Right lobe of liver (tissue), 6 donors: ENCODE data around the gene SLC39A7. TPM values are rescaled to one million over a fixed set of nuclear protein-coding genes. Genes with fewer than 3 reads are reported as not detected.
A peak's percentile ranks its signal among the peaks of the same experiment; 100 is the strongest.

Source experiments
- ATAC-seq, 4 donors: fragments of 200-7000 bp; cut with Tn5 transposase; one replicate each; pipeline ENCODE4 v1.9.1; 2020; ENCODE audit warnings: mild to moderate bottlenecking in 4 of 4, moderate library complexity in 4 of 4
- DNase-seq, 3 donors: peaks; one replicate each; pipeline ENCODE4 v3.0.0-alpha.2; 2020
- H3K27ac ChIP-seq, 3 donors: fragments of 200-600 bp; one replicate each; pipeline ENCODE4 v1.8.0; 2022
- H3K27me3 ChIP-seq, 2 donors: fragments of 200-600 bp; one replicate each; pipeline ENCODE4 v1.8.0; 2022
- H3K36me3 ChIP-seq, 4 donors: fragments of 200-600 bp; sonication (generic) in 1 of 4; one replicate each; pipeline versions ENCODE4 v1.5.1 to v1.8.0; 2017 to 2022; ENCODE audit warnings: control low read depth in 1 of 4
- H3K4me1 ChIP-seq, 4 donors: fragments of 200-600 bp; sonication (generic) in 1 of 4; one replicate each; pipeline versions ENCODE4 v1.5.1 to v1.8.0; 2017 to 2022; ENCODE audit warnings: control low read depth in 1 of 4
- H3K4me3 ChIP-seq, 3 donors: fragments of 200-600 bp; one replicate each; pipeline ENCODE4 v1.8.0; 2022
- H3K9me3 ChIP-seq, 4 donors: fragments of 200-600 bp; sonication (generic) in 1 of 4; one replicate each; pipeline versions ENCODE4 v1.5.1 to v1.8.0; 2017 to 2022; ENCODE audit warnings: control low read depth in 1 of 4
- POLR2A ChIP-seq: fragments of 450-650 bp; IDR thresholded peaks from one replicate; pipeline ENCODE4 v1.6.1; 2017; ENCODE audit warnings: antibody characterized with exemption, mild to moderate bottlenecking
- WGBS: methylation state at CpG from one replicate; pipeline ENCODE4 v1.1.6; 2018; ENCODE audit warnings: low coverage, low lambda C conversion rate; ENCODE audit not compliant: insufficient coverage; ENCODE audit errors: missing lambda C conversion rate; 5-methylcytosine and 5-hydroxymethylcytosine counted together
- intact Hi-C, 2 donors: fragments of 100-400 bp; cut with DNase I; formaldehyde crosslinking; loops; one replicate each; pipeline versions ENCODE4 v1.11.2 to v1.14.1; 2022
- total RNA-seq, 6 experiments: library from RNA; depleted of rRNA in 2 of 6; stranded (reverse); fragments of >200 nt in 2 of 6; fragmentation: NEBNext Ultra II Directional in 3 of 6; extraction: Animal tissue kit (Norgen Biotek cat#: 25700) in 3 of 6; gene quantifications; one replicate each; pipeline versions ENCODE4 v1.1.0 to v1.2.4, GENCODE V29; 2016 to 2023
- TF ChIP-seq, protein P1 (sequence below), 4 donors: fragments of 200-600 bp in 3 of 4; fragments of 450-650 bp in 1 of 4; IDR thresholded peaks; one replicate each; pipeline versions ENCODE4 v1.5.1 to v1.8.0; 2016 to 2022; ENCODE audit warnings: antibody characterized with exemption in 4 of 4, mild to moderate bottlenecking in 2 of 4
- donor health status: DM: no; HTN: yes; CAD: no.
- donor health status: DM: no; HTN: no; CAD: no.
- donor health status: DM: no; HTN: no; CAD: no.
- donor health status: DM: no; HTN: yes; CAD: no.
- donor health status: DM: no; HTN: yes; CAD: no.

SLC39A7 gene
- total RNA-seq, 6 experiments from 2014 or later = 33.5 to 61.4 (median 50.1) TPM

DNA sequence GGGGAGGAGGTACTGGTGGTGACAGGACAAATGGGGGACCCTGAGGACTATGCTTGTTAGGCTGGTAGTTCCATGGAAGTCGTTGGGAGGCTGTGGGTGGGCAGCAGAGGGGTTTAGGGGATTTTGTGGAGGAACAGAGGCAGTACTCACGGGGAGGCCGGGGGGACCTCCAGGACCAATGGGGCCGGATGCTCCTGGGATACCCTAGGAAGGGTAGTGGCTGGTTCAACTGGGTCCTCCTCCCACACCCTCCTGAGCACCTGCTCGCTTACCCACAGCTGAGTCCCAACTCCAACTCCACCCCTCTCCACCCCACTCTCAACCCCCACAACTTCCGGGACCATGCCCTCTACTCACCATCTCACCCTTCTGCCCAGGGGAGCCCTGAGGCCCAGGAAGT, 34.3 kb upstream of the SLC39A7 start:
- intact Hi-C loops = loop anchor here (5.0 to 10.0 kb wide), 2 partner anchors 78 to 81 kb away; no protein-coding TSS in a partner anchor
- Histone ChIP-seq H3K36me3 (no peaks in the 10 kb centered on the region), H3K4me1 (peaks cover 0 to 4% (median 0%) of the 10 kb centered on the region in 4 donors), H3K4me3 (no peak overlapping the region), H3K9me3 (no peaks in the 10 kb centered on the region), H3K27me3 (no peaks in the 10 kb centered on the region), H3K27ac (no peak overlapping the region)
- no peak for TF ChIP-seq POLR2A
- TF ChIP-seq, protein P1, sequence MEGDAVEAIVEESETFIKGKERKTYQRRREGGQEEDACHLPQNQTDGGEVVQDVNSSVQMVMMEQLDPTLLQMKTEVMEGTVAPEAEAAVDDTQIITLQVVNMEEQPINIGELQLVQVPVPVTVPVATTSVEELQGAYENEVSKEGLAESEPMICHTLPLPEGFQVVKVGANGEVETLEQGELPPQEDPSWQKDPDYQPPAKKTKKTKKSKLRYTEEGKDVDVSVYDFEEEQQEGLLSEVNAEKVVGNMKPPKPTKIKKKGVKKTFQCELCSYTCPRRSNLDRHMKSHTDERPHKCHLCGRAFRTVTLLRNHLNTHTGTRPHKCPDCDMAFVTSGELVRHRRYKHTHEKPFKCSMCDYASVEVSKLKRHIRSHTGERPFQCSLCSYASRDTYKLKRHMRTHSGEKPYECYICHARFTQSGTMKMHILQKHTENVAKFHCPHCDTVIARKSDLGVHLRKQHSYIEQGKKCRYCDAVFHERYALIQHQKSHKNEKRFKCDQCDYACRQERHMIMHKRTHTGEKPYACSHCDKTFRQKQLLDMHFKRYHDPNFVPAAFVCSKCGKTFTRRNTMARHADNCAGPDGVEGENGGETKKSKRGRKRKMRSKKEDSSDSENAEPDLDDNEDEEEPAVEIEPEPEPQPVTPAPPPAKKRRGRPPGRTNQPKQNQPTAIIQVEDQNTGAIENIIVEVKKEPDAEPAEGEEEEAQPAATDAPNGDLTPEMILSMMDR (IDR thresholded peaks at IDR 0.05) = no peak
- ATAC-seq (no peak), DNase-seq (no peak)
- no CpG with 5 or more reads among the region's 6 CpGs for WGBS

DNA sequence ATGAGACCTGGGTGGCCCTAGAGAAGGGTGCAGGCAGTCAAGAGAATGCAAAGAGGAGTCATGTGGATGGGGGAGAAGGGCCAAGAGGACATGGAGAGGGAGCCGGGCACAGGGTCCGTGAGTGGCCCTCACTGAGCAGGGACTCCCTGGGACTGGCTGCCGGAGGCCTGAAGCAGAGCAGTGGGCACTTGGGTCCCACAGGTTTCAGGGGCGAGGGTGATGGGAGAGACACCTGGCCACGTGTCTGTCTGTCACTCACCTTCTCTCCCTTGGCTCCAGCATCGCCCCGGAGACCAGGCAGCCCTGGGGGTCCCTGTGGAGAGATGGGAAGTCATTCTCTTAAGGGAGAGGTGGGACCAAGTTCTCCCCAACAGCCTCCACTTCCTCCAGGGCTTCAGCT, 33.9 kb upstream of the SLC39A7 start:
- intact Hi-C loops = loop anchor here (5.0 to 10.0 kb wide), 2 partner anchors 78 to 80 kb away; no protein-coding TSS in a partner anchor
- no peaks in the 10 kb centered on the region for H3K27me3 ChIP-seq
- peaks cover 0 to 2% (median 0%) of the 10 kb centered on the region in 4 donors for H3K4me1 ChIP-seq
- DNase-seq (peak in 1 of 3 donors; percentile 35), ATAC-seq (no peak)
- no peaks in the 10 kb centered on the region for H3K36me3 ChIP-seq
- no peak overlapping the region for H3K27ac ChIP-seq
- no peaks in the 10 kb centered on the region for H3K9me3 ChIP-seq
- no peak overlapping the region for H3K4me3 ChIP-seq
- TF ChIP-seq, protein P1 (IDR thresholded peaks at IDR 0.05) = no peak
- TF ChIP-seq POLR2A = no peak
- WGBS = 60% methylated on average over 1 of the region's 7 CpGs

DNA sequence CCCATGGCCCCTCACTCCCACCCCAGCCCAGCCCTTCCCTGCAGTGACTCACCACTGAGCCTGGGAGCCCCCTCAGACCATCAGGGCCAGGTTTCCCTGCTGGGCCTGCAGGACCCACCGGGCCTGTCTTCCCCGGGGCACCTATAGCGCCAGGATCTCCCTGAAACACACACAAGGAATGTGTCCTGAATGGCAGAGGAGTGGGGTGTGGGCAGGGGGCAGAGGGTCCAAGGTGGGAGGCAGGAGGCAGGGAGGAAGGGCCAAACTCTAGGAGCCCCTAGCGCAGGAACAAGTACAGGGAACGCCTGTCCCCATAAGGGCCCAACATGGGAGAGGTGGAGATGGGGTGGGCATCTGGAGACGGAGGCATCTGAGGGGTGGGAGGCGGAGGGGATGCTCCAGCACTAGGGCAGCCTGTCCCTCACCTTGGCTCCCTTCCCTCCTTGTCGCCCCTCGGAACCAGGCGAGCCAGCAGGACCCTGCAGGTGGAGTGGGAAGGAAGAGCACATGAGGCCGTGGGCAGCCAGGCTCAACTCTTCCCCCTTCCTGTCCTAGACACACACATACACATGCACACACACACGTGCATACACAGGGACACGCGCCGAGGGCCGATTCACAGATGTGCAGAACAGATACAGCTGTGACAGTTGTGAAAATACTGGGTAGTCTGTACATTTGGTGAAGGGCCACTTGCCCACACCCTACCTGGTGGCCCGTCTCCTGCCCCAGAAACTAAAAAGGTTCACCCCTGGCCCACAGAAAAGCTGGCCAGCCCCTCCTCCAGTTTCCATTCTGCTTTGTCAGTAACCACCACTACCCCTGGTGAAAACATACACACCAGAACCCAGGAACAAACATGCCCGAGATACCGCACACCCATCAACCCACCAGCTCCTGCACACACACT, 33.0 kb upstream of the SLC39A7 start:
- Histone ChIP-seq H3K4me1 (no peaks in the 10 kb centered on the region), H3K27ac (no peak overlapping the region), H3K27me3 (no peaks in the 10 kb centered on the region), H3K4me3 (no peak overlapping the region), H3K9me3 (no peaks in the 10 kb centered on the region), H3K36me3 (no peaks in the 10 kb centered on the region)
- no peak for ATAC-seq
- peak in 1 of 3 donors; percentile 36 for DNase-seq
- WGBS = 76% methylated on average over 3 of the region's 19 CpGs
- TF ChIP-seq, protein P1 (IDR thresholded peaks at IDR 0.05) = no peak
- TF ChIP-seq POLR2A = no peak
- intact Hi-C loops = loop anchor here (5.0 to 10.0 kb wide), 2 partner anchors 77 to 80 kb away; no protein-coding TSS in a partner anchor

DNA sequence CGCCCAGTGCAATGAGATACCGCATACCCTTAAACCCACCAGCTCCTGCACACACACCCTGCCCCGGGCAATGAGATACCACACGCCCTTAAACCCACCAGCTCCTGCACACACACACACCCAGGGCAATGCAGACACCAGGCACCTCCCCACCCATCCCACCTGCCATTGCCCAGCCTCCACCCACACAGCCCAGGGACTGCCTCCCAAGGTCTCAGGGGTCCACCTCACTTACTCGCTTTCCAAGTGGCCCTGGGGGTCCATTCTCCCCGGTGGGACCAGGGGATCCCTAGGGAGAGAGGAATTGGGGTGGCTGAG, 32.4 kb upstream of the SLC39A7 start:
- intact Hi-C loops = loop anchor here (5.0 to 10.0 kb wide), 2 partner anchors 77 to 79 kb away; no protein-coding TSS in a partner anchor
- ATAC-seq = no peak
- WGBS = no CpG with 5 or more reads among the region's 6 CpGs
- no peaks in the 10 kb centered on the region for H3K4me1 ChIP-seq
- H3K9me3 ChIP-seq = no peaks in the 10 kb centered on the region
- peak in 1 of 3 donors; percentile 36 for DNase-seq
- H3K36me3 ChIP-seq = no peaks in the 10 kb centered on the region
- TF ChIP-seq, protein P1 (IDR thresholded peaks at IDR 0.05) = no peak
- TF ChIP-seq POLR2A = no peak
- no peaks in the 10 kb centered on the region for H3K27me3 ChIP-seq
- no peak overlapping the region for H3K27ac ChIP-seq
- H3K4me3 ChIP-seq = no peak overlapping the region
